NCI-H2171 treated with DMSO at 0.1 percent for 48 hours (cell line): ENCODE results near the gene GRID1.

ENCODE experiments used
- DNase-seq: peaks from one replicate; lab custom pipeline; 2025; lab: John Stamatoyannopoulos, UW

Gene GRID1

GRCh38 chr10:86266446-86267242 is 100.0 kb downstream of the GRID1 start:
- DNase-seq, result no peak

GRCh38 chr10:86265895-86266259 is 100.7 kb downstream of the GRID1 start:
- DNase-seq, result no peak

- DNase-seq, result no peak
These were observed 101.2 kb downstream of the GRID1 start for GRCh38 chr10:86265236-86265894.

- DNase-seq, result no peak
These were observed 101.9 kb downstream of the GRID1 start for GRCh38 chr10:86264481-86265231.

- DNase-seq, result no peak
These were observed 102.7 kb downstream of the GRID1 start for GRCh38 chr10:86263907-86264306.

GRCh38 chr10:86263209-86263608 is 103.4 kb downstream of the GRID1 start:
- DNase-seq, result no peak

- DNase-seq, result no peak
These were observed 103.9 kb downstream of the GRID1 start for GRCh38 chr10:86262688-86263181.

GRCh38 chr10:86261941-86262687 is 104.5 kb downstream of the GRID1 start:
- DNase-seq, result no peak

- no peak for DNase-seq
These were observed 105.1 kb downstream of the GRID1 start for GRCh38 chr10:86261470-86261869.

- no peak for DNase-seq
These were observed 106.0 kb downstream of the GRID1 start for GRCh38 chr10:86260564-86260963.

GRCh38 chr10:86259901-86260562 is 106.6 kb downstream of the GRID1 start:
- no peak for DNase-seq

GRCh38 chr10:86258941-86259340 is 107.7 kb downstream of the GRID1 start:
- no peak for DNase-seq

GRCh38 chr10:86258499-86258898 is 108.1 kb downstream of the GRID1 start:
- no peak for DNase-seq

- no peak for DNase-seq
These were observed 108.9 kb downstream of the GRID1 start for GRCh38 chr10:86257683-86258082.

GRCh38 chr10:86256690-86257315 is 109.8 kb downstream of the GRID1 start:
- DNase-seq, result no peak

- DNase-seq, result no peak
These were observed 111.0 kb downstream of the GRID1 start for GRCh38 chr10:86255405-86256251.

- no peak for DNase-seq
These were observed 111.9 kb downstream of the GRID1 start for GRCh38 chr10:86254526-86255174.

- no peak for DNase-seq
These were observed 112.5 kb downstream of the GRID1 start for GRCh38 chr10:86254081-86254480.
